HG03521 (cell line): ENCODE data around the gene FOXB2.
"Not testable (repeated sequence)": the region's sequence is repeated elsewhere in the genome, so short reads cannot be mapped to it uniquely, and the experiment has no call there.

Experiments used
- ATAC-seq: cut with Tn5 transposase; IDR thresholded peaks from one replicate; pipeline ENCODE4 v1.9.1; 2021; ENCODE audit warnings: mild to moderate bottlenecking, moderate library complexity; ENCODE audit not compliant: unreplicated experiment

Gene FOXB2

GRCh38 chr9:77019236-77019925 is at the start of gene FOXB2:
Gene FOXB2, plus strand, starts transcription at chr9:77019655. Its CDS starts 0 bp downstream, at chr9:77019655.
- no peak for ATAC-seq

- no peak for ATAC-seq
Observed at GRCh38 chr9:76969716-76970115, 49.7 kb upstream of the FOXB2 start.

GRCh38 chr9:76978831-76979230 is 40.6 kb upstream of the FOXB2 start:
- not testable (repeated sequence) for ATAC-seq

- no peak for ATAC-seq
Observed at GRCh38 chr9:76980566-76980965, 38.9 kb upstream of the FOXB2 start.

GRCh38 chr9:76984486-76984885 is 35.0 kb upstream of the FOXB2 start:
- no peak for ATAC-seq

- ATAC-seq, result no peak
Observed at GRCh38 chr9:76985581-76985980, 33.9 kb upstream of the FOXB2 start.

- ATAC-seq, result no peak
Observed at GRCh38 chr9:76987594-76988200, 31.8 kb upstream of the FOXB2 start.

- no peak for ATAC-seq
Observed at GRCh38 chr9:76988941-76989340, 30.5 kb upstream of the FOXB2 start.

GRCh38 chr9:76989501-76989900 is 30.0 kb upstream of the FOXB2 start:
- ATAC-seq, result no peak

GRCh38 chr9:76996700-76997099 is 22.8 kb upstream of the FOXB2 start:
- ATAC-seq, result no peak

- no peak for ATAC-seq
Observed at GRCh38 chr9:76999261-76999660, 20.2 kb upstream of the FOXB2 start.

- ATAC-seq, result no peak
Observed at GRCh38 chr9:77000330-77000729, 19.1 kb upstream of the FOXB2 start.

- no peak for ATAC-seq
Observed at GRCh38 chr9:77003366-77003765, 16.1 kb upstream of the FOXB2 start.

GRCh38 chr9:77005216-77005615 is 14.2 kb upstream of the FOXB2 start:
- ATAC-seq, result no peak

- ATAC-seq, result no peak
Observed at GRCh38 chr9:77010527-77010926, 8.9 kb upstream of the FOXB2 start.

GRCh38 chr9:77011973-77012821 is 7.3 kb upstream of the FOXB2 start:
- peak; percentile 68 for ATAC-seq

- ATAC-seq, result no peak
Observed at GRCh38 chr9:77013206-77013931, 6.1 kb upstream of the FOXB2 start.

- ATAC-seq, result no peak
Observed at GRCh38 chr9:77013932-77014596, 5.4 kb upstream of the FOXB2 start.

GRCh38 chr9:77014597-77015263 is 4.7 kb upstream of the FOXB2 start:
- ATAC-seq, result no peak
